HEK293 (cell line): ENCODE data around the gene ACADL.

ENCODE experiments used
- CTCF ChIA-PET: fragments of 350-600 bp; formaldehyde crosslinking; extraction: SDS; loops from one replicate; lab custom pipeline; 2021; ENCODE audit warnings: antibody characterized with exemption; lab: Yijun Ruan, JAX
- POLR2A ChIA-PET: fragments of 300-600 bp; formaldehyde crosslinking; extraction: SDS; loops from one replicate; lab custom pipeline; 2020; ENCODE audit warnings: antibody characterized with exemption, inconsistent platforms; lab: Yijun Ruan, JAX
- H3K27ac ChIP-seq: fragments of 200-500 bp; sonication (Bioruptor generic); 2 replicates; pipeline ENCODE4 v1.5.1; 2014; ENCODE audit warnings: low read depth, low read length, control low read depth, inconsistent platforms; ENCODE audit errors: extremely low read depth
- H3K36me3 ChIP-seq, 2 experiments: fragments of 200-500 bp in 1 of 2; sonication (Bioruptor generic) in 1 of 2; 1 replicate in 1 of 2; 2 replicates in 1 of 2; pipeline ENCODE4 v1.5.1; 2014 to 2017; ENCODE audit warnings: inconsistent platforms in 2 of 2, low read length in 2 of 2; ENCODE audit not compliant: control insufficient read depth in 2 of 2, insufficient read depth in 1 of 2
- H3K4me1 ChIP-seq: fragments of 200-500 bp; sonication (Bioruptor generic); 2 replicates; pipeline ENCODE4 v1.5.1; 2014; ENCODE audit warnings: mild to moderate bottlenecking, low read length, inconsistent platforms; ENCODE audit not compliant: control insufficient read depth, insufficient read depth
- H3K4me3 ChIP-seq: 2 replicates; pipeline ENCODE4 v1.5.1; 2011; ENCODE audit warnings: low read depth, mild to moderate bottlenecking, control low read depth, low read length, moderate library complexity
- H3K9me3 ChIP-seq: fragments of 200-500 bp; sonication (Bioruptor generic); 2 replicates; pipeline ENCODE4 v1.5.1; 2014; ENCODE audit warnings: low read depth, low read length, inconsistent platforms; ENCODE audit not compliant: control insufficient read depth, insufficient read depth
- GLIS1 ChIP-seq: fragments of 450-650 bp; formaldehyde crosslinking; IDR thresholded peaks from 2 replicates; pipeline ENCODE4 v1.5.1; 2016; ENCODE audit warnings: missing biosample characterization, missing genetic modification characterization
- HOXA7 ChIP-seq: sonication (generic); formaldehyde crosslinking; IDR thresholded peaks from 2 replicates; pipeline ENCODE4 v1.8.1; 2022; ENCODE audit warnings: missing genetic modification reagents, borderline replicate concordance
- SALL2 ChIP-seq: fragments of 450-650 bp; formaldehyde crosslinking; IDR thresholded peaks from 2 replicates; pipeline ENCODE4 v1.5.0; 2017; ENCODE audit warnings: missing biosample characterization, mild to moderate bottlenecking, missing genetic modification characterization, borderline replicate concordance
- ZNF140 ChIP-seq: fragments of 450-650 bp; formaldehyde crosslinking; IDR thresholded peaks from 2 replicates; pipeline ENCODE4 v1.5.1; 2016; ENCODE audit warnings: missing biosample characterization, missing genetic modification characterization
- ZNF169 ChIP-seq: fragments of 450-650 bp; formaldehyde crosslinking; IDR thresholded peaks from 2 replicates; pipeline ENCODE4 v1.5.1; 2016; ENCODE audit warnings: missing biosample characterization, missing genetic modification characterization
- ZNF175 ChIP-seq: fragments of 450-650 bp; formaldehyde crosslinking; IDR thresholded peaks from 2 replicates; pipeline ENCODE4 v1.5.1; 2016; ENCODE audit warnings: missing biosample characterization, missing genetic modification characterization
- ZNF19 ChIP-seq: fragments of 450-650 bp; formaldehyde crosslinking; IDR thresholded peaks from 2 replicates; pipeline ENCODE4; 2016; ENCODE audit warnings: missing biosample characterization, missing genetic modification characterization, low read depth
- ZNF311 ChIP-seq: fragments of 450-650 bp; formaldehyde crosslinking; IDR thresholded peaks from 2 replicates; pipeline ENCODE4 v1.5.1; 2017; ENCODE audit warnings: missing biosample characterization, missing genetic modification characterization, borderline replicate concordance
- ZNF350 ChIP-seq: fragments of 450-650 bp; formaldehyde crosslinking; IDR thresholded peaks from 2 replicates; pipeline ENCODE4 v1.5.0; 2017; ENCODE audit warnings: missing biosample characterization, mild to moderate bottlenecking, missing genetic modification characterization
- ZNF473 ChIP-seq: fragments of 450-650 bp; formaldehyde crosslinking; IDR thresholded peaks from 2 replicates; pipeline ENCODE4 v1.5.1; 2017; ENCODE audit warnings: missing biosample characterization, missing genetic modification characterization
- ZNF558 ChIP-seq: fragments of 450-650 bp; formaldehyde crosslinking; IDR thresholded peaks from 2 replicates; pipeline ENCODE4 v1.5.1; 2016; ENCODE audit warnings: missing biosample characterization, missing genetic modification characterization
- ZNF571 ChIP-seq: fragments of 450-650 bp; formaldehyde crosslinking; IDR thresholded peaks from 2 replicates; pipeline ENCODE4 v1.5.0; 2017; ENCODE audit warnings: missing biosample characterization, missing genetic modification characterization
- ZNF596 ChIP-seq: fragments of 450-650 bp; IDR thresholded peaks from 2 replicates; pipeline ENCODE4 v1.5.0; 2018; ENCODE audit warnings: missing biosample characterization, mild to moderate bottlenecking, missing genetic modification characterization, moderate library complexity
- ZNF624 ChIP-seq: fragments of 450-650 bp; formaldehyde crosslinking; IDR thresholded peaks from 2 replicates; pipeline ENCODE4 v1.5.1; 2017; ENCODE audit warnings: missing biosample characterization, missing genetic modification characterization
- ZNF664 ChIP-seq: fragments of 450-650 bp; formaldehyde crosslinking; IDR thresholded peaks from 2 replicates; pipeline ENCODE4 v1.5.1; 2016; ENCODE audit warnings: missing biosample characterization, missing genetic modification characterization
- TF ChIP-seq, protein P1 (sequence below): fragments of 450-650 bp; IDR thresholded peaks from 2 replicates; pipeline ENCODE4 v1.5.1; 2018; ENCODE audit warnings: missing biosample characterization, mild to moderate bottlenecking, missing genetic modification characterization
- TF ChIP-seq, protein P2 (sequence below): fragments of 450-650 bp; formaldehyde crosslinking; IDR thresholded peaks from 2 replicates; pipeline ENCODE4 v1.5.1; 2016; ENCODE audit warnings: missing biosample characterization, missing genetic modification characterization
- TF ChIP-seq, protein P3 (sequence below): fragments of 450-650 bp; formaldehyde crosslinking; IDR thresholded peaks from 2 replicates; pipeline ENCODE4 v1.5.1; 2016; ENCODE audit warnings: missing biosample characterization, missing genetic modification characterization
- TF ChIP-seq, protein P4 (sequence below): fragments of 450-650 bp; formaldehyde crosslinking; IDR thresholded peaks from 2 replicates; pipeline ENCODE4 v1.5.1; 2016; ENCODE audit warnings: missing biosample characterization, missing genetic modification characterization

ACADL gene

DNA sequence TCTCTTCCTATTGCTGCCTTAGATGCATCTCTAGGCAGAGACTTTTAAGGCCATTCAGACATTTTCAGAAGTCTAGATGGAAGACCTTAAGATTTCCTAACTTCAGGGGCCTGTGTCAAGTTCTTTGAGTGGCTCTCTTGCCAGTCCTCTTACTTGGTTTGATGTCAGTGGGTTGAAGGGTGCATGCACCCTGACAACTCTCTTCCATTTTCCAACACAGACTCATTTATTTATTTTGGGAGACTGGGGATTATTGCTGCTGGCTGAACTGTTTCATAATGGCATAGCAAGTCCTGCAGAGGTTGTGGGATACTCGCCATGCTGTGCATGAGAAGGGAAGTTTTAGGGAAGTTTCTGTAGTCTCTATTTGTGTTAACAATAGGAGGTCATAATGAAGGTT is 39.0 kb upstream of the ACADL start (continued):
- TF ChIP-seq, protein P1, sequence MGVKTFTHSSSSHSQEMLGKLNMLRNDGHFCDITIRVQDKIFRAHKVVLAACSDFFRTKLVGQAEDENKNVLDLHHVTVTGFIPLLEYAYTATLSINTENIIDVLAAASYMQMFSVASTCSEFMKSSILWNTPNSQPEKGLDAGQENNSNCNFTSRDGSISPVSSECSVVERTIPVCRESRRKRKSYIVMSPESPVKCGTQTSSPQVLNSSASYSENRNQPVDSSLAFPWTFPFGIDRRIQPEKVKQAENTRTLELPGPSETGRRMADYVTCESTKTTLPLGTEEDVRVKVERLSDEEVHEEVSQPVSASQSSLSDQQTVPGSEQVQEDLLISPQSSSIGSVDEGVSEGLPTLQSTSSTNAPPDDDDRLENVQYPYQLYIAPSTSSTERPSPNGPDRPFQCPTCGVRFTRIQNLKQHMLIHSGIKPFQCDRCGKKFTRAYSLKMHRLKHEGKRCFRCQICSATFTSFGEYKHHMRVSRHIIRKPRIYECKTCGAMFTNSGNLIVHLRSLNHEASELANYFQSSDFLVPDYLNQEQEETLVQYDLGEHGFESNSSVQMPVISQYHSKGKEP = no peak
- TF ChIP-seq, protein P2, sequence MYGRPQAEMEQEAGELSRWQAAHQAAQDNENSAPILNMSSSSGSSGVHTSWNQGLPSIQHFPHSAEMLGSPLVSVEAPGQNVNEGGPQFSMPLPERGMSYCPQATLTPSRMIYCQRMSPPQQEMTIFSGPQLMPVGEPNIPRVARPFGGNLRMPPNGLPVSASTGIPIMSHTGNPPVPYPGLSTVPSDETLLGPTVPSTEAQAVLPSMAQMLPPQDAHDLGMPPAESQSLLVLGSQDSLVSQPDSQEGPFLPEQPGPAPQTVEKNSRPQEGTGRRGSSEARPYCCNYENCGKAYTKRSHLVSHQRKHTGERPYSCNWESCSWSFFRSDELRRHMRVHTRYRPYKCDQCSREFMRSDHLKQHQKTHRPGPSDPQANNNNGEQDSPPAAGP (tag by site-specific recombination) = no peak
- TF ChIP-seq ZNF558 (tag by site-specific recombination) = no peak
- no peak for TF ChIP-seq ZNF664 (tag by site-specific recombination)
- no peak for TF ChIP-seq HOXA7 (CRISPR knock-in tag)
- TF ChIP-seq, protein P3, sequence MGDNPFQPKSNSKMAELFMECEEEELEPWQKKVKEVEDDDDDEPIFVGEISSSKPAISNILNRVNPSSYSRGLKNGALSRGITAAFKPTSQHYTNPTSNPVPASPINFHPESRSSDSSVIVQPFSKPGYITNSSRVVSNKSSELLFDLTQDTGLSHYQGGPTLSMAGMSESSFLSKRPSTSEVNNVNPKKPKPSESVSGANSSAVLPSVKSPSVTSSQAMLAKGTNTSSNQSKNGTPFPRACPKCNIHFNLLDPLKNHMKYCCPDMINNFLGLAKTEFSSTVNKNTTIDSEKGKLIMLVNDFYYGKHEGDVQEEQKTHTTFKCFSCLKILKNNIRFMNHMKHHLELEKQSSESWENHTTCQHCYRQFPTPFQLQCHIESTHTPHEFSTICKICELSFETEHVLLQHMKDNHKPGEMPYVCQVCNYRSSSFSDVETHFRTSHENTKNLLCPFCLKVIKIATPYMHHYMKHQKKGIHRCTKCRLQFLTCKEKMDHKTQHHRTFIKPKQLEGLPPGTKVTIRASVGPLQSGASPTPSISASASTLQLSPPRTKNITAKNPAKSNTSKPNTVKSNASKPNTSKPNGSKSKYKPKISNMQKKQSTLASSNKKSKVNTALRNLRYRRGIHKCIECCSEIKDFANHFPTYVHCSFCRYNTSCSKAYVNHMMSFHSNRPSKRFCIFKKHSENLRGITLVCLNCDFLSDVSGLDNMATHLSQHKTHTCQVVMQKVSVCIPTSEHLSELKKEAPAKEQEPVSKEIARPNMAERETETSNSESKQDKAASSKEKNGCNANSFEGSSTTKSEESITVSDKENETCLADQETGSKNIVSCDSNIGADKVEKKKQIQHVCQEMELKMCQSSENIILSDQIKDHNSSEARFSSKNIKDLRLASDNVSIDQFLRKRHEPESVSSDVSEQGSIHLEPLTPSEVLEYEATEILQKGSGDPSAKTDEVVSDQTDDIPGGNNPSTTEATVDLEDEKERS (tag by site-specific recombination) = no peak

DNA sequence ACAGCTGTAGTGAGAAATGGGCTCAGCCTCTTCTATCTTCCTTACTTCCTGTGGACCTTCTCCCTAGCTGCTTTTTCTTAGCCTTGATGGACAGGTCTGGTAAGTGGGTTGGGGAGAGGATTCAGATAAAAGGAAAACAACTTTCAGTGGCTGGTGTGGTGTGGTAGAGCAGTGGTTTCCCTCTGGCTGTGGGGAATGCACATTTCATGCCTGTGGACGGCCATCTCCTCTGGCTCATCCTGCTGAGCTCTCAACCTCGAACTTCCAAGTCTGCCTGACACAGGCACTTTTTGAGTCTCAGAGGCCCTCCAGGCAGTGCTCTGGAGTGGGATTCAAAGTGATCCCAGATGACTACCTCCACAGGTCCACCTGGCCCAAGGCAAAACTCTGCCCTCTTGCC is 38.6 kb upstream of the ACADL start:
- H3K36me3 ChIP-seq = no peaks in the 10 kb centered on the region
- CTCF ChIA-PET = no interaction called here
- no peaks in the 10 kb centered on the region for H3K4me1 ChIP-seq
- H3K4me3 ChIP-seq = no peak overlapping the region
- no peak for TF ChIP-seq ZNF19 (tag by site-specific recombination)
- no peak for TF ChIP-seq ZNF350 (tag by site-specific recombination)
- TF ChIP-seq ZNF473 = no peak
- TF ChIP-seq GLIS1 = no peak
- TF ChIP-seq ZNF596 (tag by site-specific recombination) = no peak
- TF ChIP-seq ZNF624 = no peak
- no peak for TF ChIP-seq ZNF571 (tag by site-specific recombination)
- no peak for TF ChIP-seq ZNF175 (tag by site-specific recombination)
- no peak for TF ChIP-seq ZNF311 (tag by site-specific recombination)
- no peak for TF ChIP-seq SALL2 (tag by site-specific recombination)
- TF ChIP-seq, protein P4, sequence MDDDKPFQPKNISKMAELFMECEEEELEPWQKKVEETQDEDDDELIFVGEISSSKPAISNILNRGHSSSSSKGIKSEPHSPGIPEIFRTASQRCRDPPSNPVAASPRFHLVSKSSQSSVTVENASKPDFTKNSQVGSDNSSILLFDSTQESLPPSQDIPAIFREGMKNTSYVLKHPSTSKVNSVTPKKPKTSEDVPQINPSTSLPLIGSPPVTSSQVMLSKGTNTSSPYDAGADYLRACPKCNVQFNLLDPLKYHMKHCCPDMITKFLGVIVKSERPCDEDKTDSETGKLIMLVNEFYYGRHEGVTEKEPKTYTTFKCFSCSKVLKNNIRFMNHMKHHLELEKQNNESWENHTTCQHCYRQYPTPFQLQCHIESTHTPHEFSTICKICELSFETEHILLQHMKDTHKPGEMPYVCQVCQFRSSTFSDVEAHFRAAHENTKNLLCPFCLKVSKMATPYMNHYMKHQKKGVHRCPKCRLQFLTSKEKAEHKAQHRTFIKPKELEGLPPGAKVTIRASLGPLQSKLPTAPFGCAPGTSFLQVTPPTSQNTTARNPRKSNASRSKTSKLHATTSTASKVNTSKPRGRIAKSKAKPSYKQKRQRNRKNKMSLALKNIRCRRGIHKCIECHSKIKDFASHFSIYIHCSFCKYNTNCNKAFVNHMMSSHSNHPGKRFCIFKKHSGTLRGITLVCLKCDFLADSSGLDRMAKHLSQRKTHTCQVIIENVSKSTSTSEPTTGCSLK (tag by site-specific recombination) = no peak
- no peak for TF ChIP-seq ZNF140 (tag by site-specific recombination)
- no peak for TF ChIP-seq ZNF169 (tag by site-specific recombination)
- POLR2A ChIA-PET = no interaction called here
- no peak overlapping the region for H3K27ac ChIP-seq
- no peaks in the 10 kb centered on the region for H3K9me3 ChIP-seq
